Vagina (tissue), 2 donors: ENCODE measurements around the gene ABAT. TPM values are rescaled to one million over a fixed set of nuclear protein-coding genes. Genes with fewer than 3 reads are reported as not detected.

Experiments
- DNase-seq, 2 donors: peaks; one replicate each; pipeline ENCODE4 v3.0.0-alpha.2; 2017; ENCODE audit errors: extremely low spot score in 2 of 2
- H3K27ac ChIP-seq: fragments of 200-600 bp; sonication (generic); one replicate; pipeline ENCODE4 v1.5.1; 2019
- H3K27me3 ChIP-seq: fragments of 200-600 bp; sonication (generic); one replicate; pipeline ENCODE4 v1.5.1; 2019
- H3K36me3 ChIP-seq, 2 donors: fragments of 200-600 bp; sonication (generic); one replicate each; pipeline ENCODE4 v1.5.1; 2017 to 2019
- H3K4me1 ChIP-seq: fragments of 200-600 bp; sonication (generic); one replicate; pipeline ENCODE4 v1.5.1; 2019
- H3K4me3 ChIP-seq, 2 donors: fragments of 200-600 bp; sonication (generic); 1 replicate in 1 of 2; 2 replicates in 1 of 2; pipeline ENCODE4 v1.5.1; 2016 to 2019
- H3K9me3 ChIP-seq: fragments of 200-600 bp; sonication (generic); one replicate; pipeline ENCODE4 v1.5.1; 2019
- CTCF ChIP-seq, 3 experiments: fragments of 450-650 bp in 2 of 3; fragments of 200-600 bp in 1 of 3; sonication (generic) in 1 of 3; IDR thresholded peaks; one replicate each; pipeline ENCODE4 v1.5.1; 2017 to 2019; ENCODE audit warnings: antibody characterized with exemption in 3 of 3, mild to moderate bottlenecking in 2 of 3, moderate library complexity in 2 of 3
- POLR2A ChIP-seq, 2 donors: fragments of 450-650 bp; IDR thresholded peaks; one replicate each; pipeline ENCODE4 v1.6.1; 2017; ENCODE audit warnings: antibody characterized with exemption in 2 of 2, mild to moderate bottlenecking in 2 of 2, moderate library complexity in 2 of 2
- POLR2AphosphoS5 ChIP-seq, 2 donors: sonication (generic); formaldehyde crosslinking; IDR thresholded peaks; one replicate each; pipeline ENCODE4 v1.9.0; 2017; ENCODE audit warnings: antibody characterized with exemption in 2 of 2, mild to moderate bottlenecking in 2 of 2, low read depth in 1 of 2; ENCODE audit not compliant: insufficient read depth in 1 of 2
- intact Hi-C: fragments of 100-400 bp; cut with DNase I; formaldehyde crosslinking; loops from one replicate; pipeline ENCODE4 v1.15.1; 2023
- total RNA-seq: library from RNA; depleted of rRNA; stranded (reverse); fragments of >200 nt; gene quantifications from one replicate; pipeline ENCODE4 v1.2.3, GENCODE V29; 2016

Gene ABAT
- total RNA-seq, 1 donor from 2014 or later, result 3.9 TPM

- intact Hi-C loops, result no loop called here
Observed at GRCh38 chr16:8686031-8686621, 11.7 kb downstream of the ABAT start.

GRCh38 chr16:8686879-8687278, 12.5 kb downstream of the ABAT start:
- Histone ChIP-seq H3K27me3 (no peaks in the 10 kb centered on the region), H3K4me3 (no peak overlapping the region), H3K9me3 (peaks cover 9% of the 10 kb centered on the region), H3K36me3 (peaks cover 0 to 3% of the 10 kb centered on the region in 2 donors), H3K27ac (no peak overlapping the region), H3K4me1 (no peaks in the 10 kb centered on the region)
- no peak for TF ChIP-seq POLR2AphosphoS5 (IDR thresholded peaks at IDR 0.05; ENCODE audit: insufficient read depth in 1 of 2, low read depth in 1 of 2)
- TF ChIP-seq POLR2A (IDR thresholded peaks at IDR 0.05), result no peak
- no peak for TF ChIP-seq CTCF (IDR thresholded peaks at IDR 0.05)
- intact Hi-C loops, result no loop called here
- no peak for DNase-seq

More at GRCh38 chr16:8686031-8686621, 11.7 kb downstream of the ABAT start:
- H3K4me3 ChIP-seq, result no peak overlapping the region
- TF ChIP-seq POLR2A (IDR thresholded peaks at IDR 0.05) (no peak), CTCF (IDR thresholded peaks at IDR 0.05) (no peak), POLR2AphosphoS5 (IDR thresholded peaks at IDR 0.05; ENCODE audit: insufficient read depth in 1 of 2, low read depth in 1 of 2) (no peak)
- peaks cover 9% of the 10 kb centered on the region for H3K9me3 ChIP-seq
- H3K4me1 ChIP-seq, result no peaks in the 10 kb centered on the region
- no peak overlapping the region for H3K27ac ChIP-seq
- no peaks in the 10 kb centered on the region for H3K27me3 ChIP-seq
- no peak for DNase-seq
- peaks cover 0 to 3% of the 10 kb centered on the region in 2 donors for H3K36me3 ChIP-seq

GRCh38 chr16:8689686-8690085, 15.3 kb downstream of the ABAT start:
- intact Hi-C loops, result no loop called here
- no peak overlapping the region for H3K4me3 ChIP-seq
- H3K9me3 ChIP-seq, result peaks cover 9% of the 10 kb centered on the region
- H3K27me3 ChIP-seq, result no peaks in the 10 kb centered on the region
- no peak overlapping the region for H3K27ac ChIP-seq
- peaks cover 0 to 3% of the 10 kb centered on the region in 2 donors for H3K36me3 ChIP-seq
- TF ChIP-seq CTCF (IDR thresholded peaks at IDR 0.05) (no peak), POLR2A (IDR thresholded peaks at IDR 0.05) (no peak), POLR2AphosphoS5 (IDR thresholded peaks at IDR 0.05; ENCODE audit: insufficient read depth in 1 of 2, low read depth in 1 of 2) (no peak)
- H3K4me1 ChIP-seq, result no peaks in the 10 kb centered on the region
- no peak for DNase-seq

GRCh38 chr16:8691728-8692127, 17.3 kb downstream of the ABAT start:
- H3K4me1 ChIP-seq, result no peaks in the 10 kb centered on the region
- no peak overlapping the region for H3K4me3 ChIP-seq
- no peak overlapping the region for H3K27ac ChIP-seq
- DNase-seq, result no peak
- peaks cover 9% of the 10 kb centered on the region for H3K9me3 ChIP-seq
- intact Hi-C loops, result no loop called here
- TF ChIP-seq POLR2A (IDR thresholded peaks at IDR 0.05) (no peak), CTCF (IDR thresholded peaks at IDR 0.05) (no peak), POLR2AphosphoS5 (IDR thresholded peaks at IDR 0.05; ENCODE audit: insufficient read depth in 1 of 2, low read depth in 1 of 2) (no peak)
- peaks cover 0 to 3% of the 10 kb centered on the region in 2 donors for H3K36me3 ChIP-seq
- no peaks in the 10 kb centered on the region for H3K27me3 ChIP-seq
